ENCODE measurements around the gene IFRD1.
"Not testable (repeated sequence)": the region's sequence is repeated elsewhere in the genome, so short reads cannot be mapped to it uniquely, and the experiment has no call there.

IFRD1 gene

GRCh38 chr7:112442210-112442609, 8.1 kb upstream of the IFRD1 start:
- no peak for DNase-seq (ENCODE audit: low read depth in 2 of 2, low spot score in 1 of 2)

DNA sequence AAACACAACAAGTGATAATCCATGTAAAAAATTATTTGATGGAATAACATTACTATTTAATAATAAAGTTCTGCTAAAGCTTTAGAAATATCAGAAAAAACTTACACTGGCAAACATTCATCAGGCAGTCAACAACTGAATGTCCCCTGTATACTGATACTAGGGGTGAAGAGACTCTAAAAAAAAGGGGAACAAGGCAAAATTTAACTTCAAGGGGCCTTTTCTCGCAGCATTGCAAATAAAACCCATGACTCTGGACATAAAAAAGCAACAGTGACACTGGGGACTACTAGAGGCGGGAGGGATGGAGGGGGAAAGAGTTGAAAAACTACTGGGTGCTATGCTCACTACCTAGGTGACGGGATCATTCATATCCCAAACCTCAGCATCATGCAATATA, 5.8 kb upstream of the IFRD1 start:
- DNase-seq (ENCODE audit: low read depth in 2 of 2, low spot score in 1 of 2), result no peak

GRCh38 chr7:112446431-112446830, 3.8 kb upstream of the IFRD1 start:
- no peak for DNase-seq (ENCODE audit: low read depth in 2 of 2, low spot score in 1 of 2)

DNA sequence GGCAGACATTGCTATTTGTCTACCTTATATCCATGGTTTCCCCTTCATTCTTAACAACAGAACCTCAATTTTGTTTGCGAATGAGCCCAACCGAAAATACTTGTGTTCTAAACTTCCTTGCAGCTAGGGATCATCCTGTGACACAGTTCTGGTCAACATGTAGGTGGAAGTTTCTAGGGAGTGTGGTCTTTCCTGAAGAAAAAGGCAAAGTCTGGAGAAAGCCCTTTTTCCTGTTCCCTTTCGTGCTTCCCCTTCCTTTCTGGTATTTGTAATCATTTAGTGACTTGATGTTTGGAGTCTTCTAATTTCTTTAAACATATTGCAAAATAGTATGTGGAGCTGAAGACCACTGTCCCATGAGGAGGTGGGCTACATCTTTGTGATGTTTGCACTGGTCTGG, 2.9 kb upstream of the IFRD1 start:
- DNase-seq (ENCODE audit: low read depth in 2 of 2, low spot score in 1 of 2), result no peak

GRCh38 chr7:112448381-112448780, 1.9 kb upstream of the IFRD1 start:
- DNase-seq (ENCODE audit: low read depth in 2 of 2, low spot score in 1 of 2), result no peak

GRCh38 chr7:112448891-112449290, 1.4 kb upstream of the IFRD1 start:
- no peak for DNase-seq (ENCODE audit: low read depth in 2 of 2, low spot score in 1 of 2)

- DNase-seq (ENCODE audit: low read depth in 2 of 2, low spot score in 1 of 2), result peak in 1 of 2 donors; percentile 18
Measured at GRCh38 chr7:112449353-112449752, 907 bp upstream of the IFRD1 start.

DNA sequence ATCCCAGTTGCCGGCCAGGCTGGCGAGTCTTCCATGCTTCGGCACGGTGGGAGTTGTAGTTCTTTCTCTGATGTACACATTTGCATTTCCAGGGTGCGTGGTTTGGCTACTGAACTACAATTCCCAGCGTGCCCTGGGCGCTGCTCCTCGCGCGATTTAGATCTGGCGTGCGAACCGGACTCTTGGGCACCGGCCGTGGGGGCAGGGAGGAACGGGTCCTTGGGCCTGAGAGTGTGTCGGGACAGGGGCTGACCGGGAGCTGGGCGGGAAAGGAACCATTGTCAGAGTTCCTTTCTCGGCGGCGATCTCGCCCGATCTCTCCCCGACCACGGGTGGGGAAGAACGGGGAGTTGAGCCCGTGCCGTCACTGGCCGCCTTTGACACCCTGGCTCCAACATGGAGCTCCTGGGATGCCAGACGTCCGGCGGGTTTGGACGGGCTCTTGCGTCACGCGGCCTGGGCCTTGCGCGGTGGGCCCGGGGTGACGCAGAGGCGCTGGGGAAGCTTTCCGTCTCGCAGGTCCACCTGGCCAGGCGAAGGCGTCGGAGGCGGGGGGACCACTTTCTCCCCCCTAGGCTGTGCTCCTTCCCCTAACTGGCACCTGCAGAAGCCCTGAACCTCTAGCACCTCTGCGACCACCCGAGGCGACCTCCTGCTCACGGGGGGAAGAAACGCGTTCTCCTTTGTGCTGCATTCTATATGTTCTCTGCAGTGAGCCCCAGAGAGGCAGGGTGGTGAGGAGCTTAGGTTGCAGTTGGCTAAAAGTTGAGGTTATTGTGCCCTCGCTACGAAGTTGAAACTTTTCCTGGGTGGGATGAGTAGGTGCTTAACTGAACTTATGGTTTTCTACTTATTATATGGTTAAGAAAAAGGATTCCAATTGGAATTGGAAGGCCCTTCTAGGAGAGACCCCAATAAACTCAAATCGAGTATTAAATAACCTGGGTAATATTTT, 824 bp downstream of the IFRD1 start:
- DNase-seq (ENCODE audit: low read depth in 2 of 2, low spot score in 1 of 2), result peak; percentile 64 to 74

GRCh38 chr7:112452102-112452888, 2.0 kb downstream of the IFRD1 start:
- DNase-seq (ENCODE audit: low read depth in 2 of 2, low spot score in 1 of 2), result no peak

GRCh38 chr7:112453505-112454171, 3.4 kb downstream of the IFRD1 start:
- no peak for DNase-seq (ENCODE audit: low read depth in 2 of 2, low spot score in 1 of 2)

- not testable (repeated sequence) for DNase-seq (ENCODE audit: low read depth in 2 of 2, low spot score in 1 of 2)
Measured at GRCh38 chr7:112454191-112454590, 3.9 kb downstream of the IFRD1 start.

- DNase-seq (ENCODE audit: low read depth in 2 of 2, low spot score in 1 of 2), result no peak
Measured at GRCh38 chr7:112459645-112460044, 9.4 kb downstream of the IFRD1 start.

- no peak for DNase-seq (ENCODE audit: low read depth in 2 of 2, low spot score in 1 of 2)
Measured at GRCh38 chr7:112462236-112462635, 12.0 kb downstream of the IFRD1 start.

GRCh38 chr7:112467867-112468266, 17.6 kb downstream of the IFRD1 start:
- DNase-seq (ENCODE audit: low read depth in 2 of 2, low spot score in 1 of 2), result no peak

DNA sequence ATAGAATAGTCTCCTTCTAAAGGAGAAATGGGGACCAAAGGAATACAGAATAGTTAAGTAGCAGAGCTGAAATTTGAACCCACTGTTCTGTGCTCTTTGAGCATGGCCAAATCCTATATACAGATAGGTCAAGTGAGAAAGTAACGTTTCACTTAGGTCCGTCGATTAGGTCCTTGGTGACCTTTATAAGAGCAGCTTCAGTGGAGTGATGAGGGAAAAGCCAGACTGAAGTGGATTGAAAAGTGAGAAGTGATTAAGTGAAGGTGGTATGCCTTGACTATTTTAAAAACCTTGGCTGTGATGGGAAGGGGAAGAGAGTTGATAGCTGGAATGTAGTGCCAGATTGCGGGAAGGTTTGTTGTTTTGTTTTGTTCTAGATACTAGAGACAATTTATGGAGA, 19.9 kb downstream of the IFRD1 start:
- no peak for DNase-seq (ENCODE audit: low read depth in 2 of 2, low spot score in 1 of 2)

- no peak for DNase-seq (ENCODE audit: low read depth in 2 of 2, low spot score in 1 of 2)
Measured at GRCh38 chr7:112476390-112477052, 26.3 kb downstream of the IFRD1 start.

- no peak for DNase-seq (ENCODE audit: low read depth in 2 of 2, low spot score in 1 of 2)
Measured at GRCh38 chr7:112481121-112481736, 31.0 kb downstream of the IFRD1 start.

DNA sequence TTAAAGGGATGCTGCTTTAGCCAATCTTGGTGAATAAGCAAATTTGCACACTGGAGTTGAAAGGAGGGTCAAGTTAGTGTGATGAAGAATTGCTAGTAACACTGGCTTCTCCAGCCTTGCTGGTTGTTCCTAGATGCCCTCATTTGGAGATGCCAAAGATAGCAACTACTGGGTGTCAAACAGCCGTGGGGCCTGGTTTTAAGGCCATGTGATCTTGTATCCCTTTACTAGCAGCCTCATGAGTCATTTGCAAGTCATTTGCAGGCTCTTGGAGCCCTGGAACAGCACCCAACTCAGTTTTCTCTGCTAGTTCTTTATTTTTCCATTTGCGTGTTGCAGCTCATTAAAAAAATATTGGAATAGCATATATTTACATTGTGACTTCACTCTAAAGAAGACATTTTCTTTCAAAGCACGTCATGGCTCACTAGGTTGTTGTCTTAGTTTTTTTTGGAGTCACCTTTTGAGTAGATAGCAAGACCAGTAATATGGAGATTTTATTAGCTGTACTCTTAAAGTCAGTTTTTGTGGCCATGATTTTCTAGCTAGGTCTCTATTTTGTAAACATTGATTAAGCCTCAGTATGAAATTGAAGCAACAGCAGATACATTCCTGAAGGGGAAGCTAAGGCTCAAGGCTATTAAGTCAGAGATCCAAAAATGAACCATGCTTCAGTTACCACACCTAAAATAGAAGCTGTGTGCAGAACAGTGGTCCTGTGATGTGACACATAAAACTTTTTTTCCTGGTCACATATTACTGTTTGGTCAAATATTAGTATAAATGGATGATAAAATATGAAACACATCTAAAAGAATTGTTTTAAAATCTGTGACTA, 31.8 kb downstream of the IFRD1 start:
- DNase-seq (ENCODE audit: low read depth in 2 of 2, low spot score in 1 of 2), result no peak

DNA sequence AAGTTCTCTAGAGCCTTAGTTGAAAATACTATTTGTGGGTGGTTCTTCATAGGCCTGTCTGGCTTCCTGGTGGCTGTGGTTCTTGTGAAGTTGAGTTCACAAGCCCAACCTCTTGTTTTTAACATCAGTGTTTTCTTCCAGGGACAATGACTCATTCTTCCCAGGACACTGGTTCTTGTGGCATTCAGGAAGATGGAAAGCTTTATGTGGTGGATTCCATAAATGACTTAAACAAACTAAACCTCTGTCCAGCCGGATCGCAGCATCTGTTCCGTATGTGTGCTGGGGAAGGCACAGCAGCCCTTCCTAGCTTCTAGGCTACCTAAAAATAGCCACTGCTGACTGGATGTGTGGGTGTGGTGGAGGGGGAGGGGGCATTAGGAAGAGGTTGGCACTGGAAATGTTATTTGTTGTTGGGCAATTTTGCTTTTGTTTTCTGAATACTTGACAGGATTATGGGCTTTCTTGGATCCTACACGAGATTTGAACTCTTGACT, 34.5 kb downstream of the IFRD1 start:
- no peak for DNase-seq (ENCODE audit: low read depth in 2 of 2, low spot score in 1 of 2)

DNA sequence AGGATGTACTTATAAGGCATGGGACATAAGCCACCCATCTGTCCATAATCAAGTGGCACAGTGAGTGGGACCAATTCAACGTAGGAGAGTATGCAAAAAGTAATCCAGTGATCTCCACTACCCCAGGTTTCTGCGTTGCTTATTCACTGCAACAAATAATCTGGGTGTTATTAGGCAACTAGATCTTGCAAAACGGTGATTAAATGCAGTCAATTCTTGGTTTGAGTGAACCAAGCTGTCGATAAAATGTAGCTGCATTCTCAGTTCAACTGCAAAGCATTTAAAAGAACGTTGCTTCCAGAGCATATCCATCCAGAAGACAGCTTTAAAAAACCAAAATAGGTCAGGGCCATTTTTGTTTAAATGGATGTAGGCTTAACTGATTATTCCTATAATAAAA, 35.5 kb downstream of the IFRD1 start:
- DNase-seq (ENCODE audit: low read depth in 2 of 2, low spot score in 1 of 2), result no peak
